ENCODE measurements around the gene BICD1.

- TF ChIP-seq USF2 (IDR thresholded peaks at IDR 0.05; ENCODE audit: borderline replicate concordance, low read depth, low read length) (no peak), TCF12 (IDR thresholded peaks at IDR 0.05) (no peak), FOXM1 (IDR thresholded peaks at IDR 0.05; ENCODE audit: low read depth) (no peak)
Measured at GRCh38 chr12:32260696-32261095, 154.0 kb downstream of the BICD1 start.
